Amniotic epithelial cell (primary cell): ENCODE results near the gene IVNS1ABP.
"Not testable (repeated sequence)": the region's sequence is repeated elsewhere in the genome, so short reads cannot be mapped to it uniquely, and the experiment has no call there.

Experiments used
- DNase-seq: peaks from one replicate; pipeline ENCODE4 v3.0.0-alpha.2; 2010; ENCODE audit warnings: low read depth

The IVNS1ABP gene

GRCh38 chr1:185328255-185328654 lies 11.2 kb upstream of the IVNS1ABP start:
- DNase-seq: no peak

GRCh38 chr1:185325413-185325812 lies 8.4 kb upstream of the IVNS1ABP start:
- DNase-seq: peak; percentile 67

GRCh38 chr1:185324118-185324517 lies 7.1 kb upstream of the IVNS1ABP start:
- DNase-seq: no peak

DNA sequence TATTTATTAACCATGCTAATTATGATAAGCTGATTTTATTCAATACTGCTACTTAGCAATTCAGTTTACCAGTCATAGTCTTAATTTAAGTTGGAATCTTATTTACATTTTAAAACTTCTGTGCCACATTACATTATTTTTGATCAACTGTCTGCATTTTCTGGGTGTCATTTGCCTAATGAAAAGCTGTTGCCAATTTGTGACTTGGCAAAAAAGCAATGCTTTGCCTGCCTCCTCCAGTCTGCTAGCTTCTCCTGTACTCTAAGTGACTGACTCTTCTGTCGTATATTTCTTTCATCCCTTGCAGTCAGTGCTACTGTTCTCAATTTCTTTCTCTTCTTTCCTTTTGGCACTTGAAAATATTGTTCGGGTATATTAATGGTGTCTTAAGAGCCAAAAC lies 5.6 kb upstream of the IVNS1ABP start:
- no peak for DNase-seq

DNA sequence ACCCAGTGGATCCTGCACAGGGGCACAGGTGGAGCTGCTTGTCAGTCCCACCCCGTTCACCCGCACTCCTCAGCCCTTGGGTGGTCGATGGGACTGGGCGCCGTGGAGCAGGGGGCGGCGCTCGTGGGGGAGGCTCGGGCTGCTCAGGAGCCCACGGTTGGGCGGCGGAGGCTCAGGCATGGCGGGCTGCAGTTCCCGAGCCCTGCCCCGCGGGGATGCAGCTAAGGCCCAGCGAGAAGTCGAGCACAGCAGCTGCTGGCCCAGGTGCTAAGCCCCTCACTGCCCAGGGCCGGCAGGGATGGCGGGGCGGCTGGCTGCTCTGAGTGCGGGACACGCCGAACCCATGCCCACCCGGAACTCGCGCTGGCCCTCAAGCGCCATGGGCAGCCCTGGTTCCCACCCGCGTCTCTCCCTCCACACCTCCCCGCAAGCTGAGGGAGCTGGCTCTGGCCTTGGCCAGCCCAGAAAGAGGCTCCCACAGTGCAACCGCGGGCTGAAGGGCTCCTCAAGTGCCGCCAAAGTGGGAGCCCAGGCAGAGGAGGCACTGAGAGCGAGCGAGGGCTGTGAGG lies 4.7 kb upstream of the IVNS1ABP start:
- not testable (repeated sequence) for DNase-seq

DNA sequence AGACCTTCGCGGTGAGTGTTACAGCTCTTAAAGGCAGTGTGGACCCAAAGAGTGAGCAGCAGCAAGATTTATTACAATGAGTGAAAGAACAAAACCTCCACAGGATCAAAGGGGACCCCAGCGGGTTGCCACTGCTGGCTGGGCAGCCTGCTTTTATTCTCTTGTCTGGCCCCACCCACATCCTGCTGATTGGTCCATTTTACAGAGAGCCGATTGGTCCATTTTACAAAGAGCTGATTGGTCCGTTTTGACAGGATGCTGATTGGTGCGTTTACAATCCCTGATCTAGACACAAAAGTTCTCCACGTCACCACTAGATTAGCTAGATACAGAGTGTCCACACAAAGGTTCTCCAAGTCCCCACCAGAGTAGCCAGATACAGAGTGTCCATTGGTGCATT lies 4.1 kb upstream of the IVNS1ABP start:
- DNase-seq: not testable (repeated sequence)

DNA sequence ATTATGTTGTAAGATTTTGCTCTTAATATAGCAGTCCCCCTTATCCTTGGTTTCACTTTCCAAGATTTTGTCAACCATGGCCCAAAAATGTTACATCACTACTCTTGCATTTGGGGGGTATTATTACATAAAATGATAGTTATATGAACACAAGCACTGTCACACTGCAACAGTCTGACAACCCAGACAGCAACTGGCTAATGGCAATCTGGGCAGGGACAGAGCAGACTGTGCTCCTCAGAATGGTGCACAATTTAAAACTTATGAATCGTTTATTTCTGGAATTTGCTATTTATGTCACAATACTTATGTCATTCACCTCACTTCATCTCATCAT lies 2.1 kb upstream of the IVNS1ABP start:
- no peak for DNase-seq

DNA sequence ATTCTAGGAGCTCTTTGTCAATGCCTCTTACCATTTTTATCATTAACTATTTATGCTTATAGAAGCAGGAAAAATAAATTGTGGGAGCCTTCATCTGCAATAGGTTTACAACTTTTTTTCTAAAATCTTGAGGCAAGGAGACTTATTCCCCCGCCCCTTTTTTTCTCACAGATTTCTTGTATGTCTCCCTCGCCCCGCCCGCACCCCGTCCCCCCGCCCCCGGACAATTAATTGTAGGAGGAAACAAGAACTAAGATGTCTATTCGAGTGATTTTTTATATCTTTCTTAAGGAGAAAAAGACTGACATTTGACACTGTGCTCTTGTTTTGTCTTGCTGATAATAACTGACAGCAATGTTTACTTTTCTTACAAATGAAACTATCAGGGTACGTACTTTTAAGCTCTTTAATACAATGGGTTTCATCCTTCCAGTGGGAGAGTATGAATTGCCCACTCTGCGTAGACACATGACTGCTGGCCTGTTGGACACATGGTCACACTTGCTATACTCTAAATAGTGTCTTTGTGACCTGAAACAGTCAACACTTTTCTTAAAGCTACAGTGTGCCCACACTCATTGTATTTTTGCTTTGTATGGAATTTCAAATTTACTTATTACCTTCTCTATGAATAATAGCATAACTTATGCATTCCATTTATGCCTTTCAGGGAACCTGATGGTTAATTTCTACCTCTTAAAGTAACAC lies 1.5 kb upstream of the IVNS1ABP start:
- no peak for DNase-seq

DNA sequence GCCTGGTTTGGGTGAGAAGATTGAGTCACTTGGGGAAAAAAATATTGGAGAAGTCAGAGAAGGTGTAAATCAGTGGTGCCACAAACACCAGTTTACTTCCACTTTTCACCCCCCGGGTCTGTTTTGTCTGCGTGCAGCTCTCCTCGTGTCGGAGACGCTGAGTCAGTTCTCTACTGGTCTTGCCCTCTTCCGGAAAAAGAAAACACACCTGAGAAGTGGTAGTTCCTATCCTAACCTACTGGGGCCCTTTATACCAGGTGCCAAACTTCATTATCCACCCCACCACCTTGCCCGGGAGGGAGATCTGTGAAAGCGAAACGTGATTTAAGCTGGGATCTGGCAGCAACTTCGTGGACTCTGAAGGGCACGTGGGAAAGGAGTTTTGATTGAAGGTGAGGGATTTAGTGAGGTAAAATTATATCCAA lies 855 bp upstream of the IVNS1ABP start:
- peak; percentile 28 for DNase-seq

GRCh38 chr1:185316163-185317033 lies 645 bp downstream of the IVNS1ABP start:
- peak; percentile 81 for DNase-seq

- no peak for DNase-seq
These were observed 1.5 kb downstream of the IVNS1ABP start for GRCh38 chr1:185315445-185316071.

GRCh38 chr1:185314411-185314810 lies 2.6 kb downstream of the IVNS1ABP start:
- peak; percentile 30 for DNase-seq

DNA sequence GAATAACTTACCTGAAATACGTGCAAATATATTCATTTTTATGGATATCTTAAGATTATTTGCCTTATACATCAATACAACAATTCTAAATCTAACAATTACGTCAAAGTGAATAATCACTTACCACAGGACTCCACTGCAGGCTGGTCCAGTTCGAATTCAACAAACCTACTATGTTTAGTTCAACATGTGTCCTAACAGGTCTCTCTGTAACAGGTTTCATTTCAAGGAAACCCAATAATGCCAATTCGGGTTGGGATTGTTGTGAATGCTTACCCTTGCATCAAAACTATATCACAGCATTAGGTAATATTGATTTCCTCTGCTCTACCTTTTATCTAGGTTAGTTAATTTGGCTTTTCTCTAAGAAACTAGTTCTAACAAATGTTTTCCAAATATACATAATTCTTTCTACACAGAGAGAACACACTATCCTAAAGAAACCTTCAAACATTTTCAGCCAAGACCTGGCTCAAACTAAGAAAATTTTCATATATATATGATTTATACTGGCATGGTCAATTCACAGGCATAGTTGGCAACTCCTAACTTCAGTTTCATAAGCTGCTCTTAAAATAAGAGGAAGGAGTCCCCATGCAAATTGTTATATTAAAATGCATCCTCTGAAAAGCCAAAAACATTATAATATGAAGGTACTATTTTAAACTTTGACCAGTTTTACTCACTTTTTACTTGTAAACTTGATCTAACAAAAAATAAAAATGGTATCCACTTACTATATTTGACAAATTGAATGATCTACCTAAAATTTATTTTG lies 4.5 kb downstream of the IVNS1ABP start:
- no peak for DNase-seq

DNA sequence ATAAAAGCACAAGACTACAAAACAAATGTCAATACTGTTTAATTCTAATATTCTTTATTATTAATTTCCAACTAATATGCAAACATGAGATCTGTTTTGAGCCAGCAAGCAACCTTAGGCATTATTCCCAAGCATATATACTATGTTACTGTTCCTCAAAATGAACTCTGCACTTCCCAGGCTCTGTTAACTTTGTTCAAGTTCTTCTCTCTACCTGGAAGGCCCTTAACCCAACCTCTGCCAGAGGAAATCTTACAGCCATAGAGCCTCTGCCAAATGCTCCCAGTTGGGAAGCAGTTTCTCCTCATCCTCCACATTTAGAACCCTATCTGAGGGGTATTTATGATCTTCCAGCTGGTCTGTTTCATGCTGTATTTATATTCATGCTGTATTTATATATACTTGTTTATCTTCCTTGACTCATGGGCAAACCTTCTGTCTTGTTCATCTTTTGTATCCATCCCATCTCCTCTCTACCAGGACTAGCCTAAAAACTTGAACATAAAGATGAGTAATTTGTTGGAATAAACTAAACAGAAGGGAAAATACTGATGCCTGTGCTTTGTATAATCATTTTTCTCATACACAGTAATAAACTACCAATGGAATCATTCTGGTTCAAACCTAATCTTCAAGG lies 5.3 kb downstream of the IVNS1ABP start:
- DNase-seq: no peak

- no peak for DNase-seq
These were observed 7.5 kb downstream of the IVNS1ABP start for GRCh38 chr1:185309566-185309965.

DNA sequence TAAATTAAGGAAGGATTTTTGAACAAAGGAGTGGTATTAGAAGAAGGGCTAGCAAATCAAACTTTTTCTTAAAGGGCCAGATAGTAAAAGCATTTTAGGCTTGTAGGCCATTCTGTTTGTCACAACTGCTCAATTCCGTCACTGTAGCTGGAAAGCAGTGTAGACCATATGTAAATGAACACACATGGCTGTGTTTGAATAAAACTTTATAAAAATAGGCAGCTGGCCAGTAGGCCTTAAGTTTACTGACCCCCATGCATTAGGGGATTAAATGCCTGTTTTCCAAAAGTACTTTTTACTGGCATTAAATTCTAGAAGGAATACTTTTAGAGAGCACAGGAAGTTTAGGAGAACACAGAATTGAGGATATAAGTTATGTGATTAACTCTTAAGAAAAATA lies 8.9 kb downstream of the IVNS1ABP start:
- no peak for DNase-seq

DNA sequence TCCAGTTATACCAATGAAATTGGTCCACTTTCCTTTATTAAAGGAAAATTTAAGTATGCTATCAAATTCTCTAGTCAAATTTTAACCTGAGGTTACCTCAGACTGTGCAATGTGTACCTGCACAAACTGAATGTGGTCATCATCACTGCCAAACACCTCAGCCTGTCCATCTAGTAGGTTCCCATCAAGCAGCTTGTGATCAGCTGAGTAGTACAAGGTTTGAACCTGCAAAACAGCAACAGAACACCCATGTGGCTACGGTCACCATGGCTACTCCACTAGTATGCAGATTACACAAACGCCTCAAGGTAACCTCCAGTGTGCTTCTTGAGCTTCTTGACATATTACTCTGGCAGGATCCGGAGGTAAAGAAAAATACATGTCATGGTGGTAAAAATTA lies 11.6 kb downstream of the IVNS1ABP start:
- DNase-seq: peak; percentile 13

DNA sequence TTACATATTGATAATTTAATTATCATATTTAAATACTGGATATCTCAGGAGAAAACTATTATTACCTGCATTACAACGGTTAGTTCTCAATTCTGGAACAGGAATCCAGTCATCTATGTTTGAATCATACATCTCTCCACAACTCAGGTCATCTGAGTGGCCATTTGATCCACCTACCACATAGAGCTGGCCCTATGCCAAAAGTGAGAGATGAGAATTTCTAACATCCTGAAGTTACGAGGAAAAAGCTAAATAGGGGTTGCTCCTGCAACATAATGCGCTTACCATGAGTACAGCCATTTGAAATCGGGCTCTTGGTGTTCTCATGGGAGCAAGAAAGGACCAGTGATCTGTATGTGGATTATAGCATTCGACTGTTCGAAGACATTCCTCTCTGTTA lies 16.9 kb downstream of the IVNS1ABP start:
- peak; percentile 4 for DNase-seq

DNA sequence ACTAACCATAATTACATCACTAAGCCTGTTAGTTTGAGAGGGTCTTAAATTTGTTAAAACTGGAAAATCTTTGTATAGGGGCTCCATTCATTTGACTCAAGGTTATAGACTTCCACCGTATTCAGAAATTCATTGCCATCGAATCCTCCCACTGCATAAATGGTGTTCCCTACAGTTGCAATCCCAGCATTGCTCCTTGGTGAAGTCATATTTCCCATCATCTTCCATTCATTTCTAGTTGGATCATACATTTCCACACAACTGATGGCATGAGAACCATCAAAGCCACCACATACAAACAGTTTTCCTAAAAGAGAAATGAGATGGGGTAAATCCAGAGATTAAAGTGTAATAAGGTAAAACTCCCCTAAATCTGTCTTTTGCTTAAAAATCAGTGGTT lies 19.1 kb downstream of the IVNS1ABP start:
- DNase-seq: peak; percentile 54

- DNase-seq: no peak
These were observed 22.0 kb downstream of the IVNS1ABP start for GRCh38 chr1:185295091-185295490.

- DNase-seq: no peak
These were observed 23.0 kb downstream of the IVNS1ABP start for GRCh38 chr1:185293967-185294542.
